GM12878 (cell line): ENCODE measurements around the gene GDF15.

Source experiments
- CREB1 ChIP-seq: IDR thresholded peaks from 2 replicates; pipeline ENCODE4 v1.6.1; 2012; ENCODE audit warnings: low read depth, mild to moderate bottlenecking, inconsistent platforms
- ELK1 ChIP-seq: IDR thresholded peaks from 2 replicates; pipeline ENCODE4 v1.6.1; 2012; ENCODE audit warnings: low read depth, low read length, improper control_type of control experiment
- JUND ChIP-seq: IDR thresholded peaks from 2 replicates; pipeline ENCODE4 v1.6.1; 2012; ENCODE audit warnings: low read depth, mild to moderate bottlenecking, low read length, improper control_type of control experiment, moderate library complexity
- NFIC ChIP-seq: IDR thresholded peaks from 2 replicates; pipeline ENCODE4 v1.6.1; 2012; ENCODE audit warnings: low read depth, mild to moderate bottlenecking, inconsistent platforms, low read length, moderate library complexity
- POLR2A ChIP-seq: IDR thresholded peaks from 2 replicates; pipeline ENCODE4 v1.6.1; 2011; ENCODE audit warnings: low read depth, mild to moderate bottlenecking, low read length
- SPI1 ChIP-seq: IDR thresholded peaks from 2 replicates; pipeline ENCODE4 v1.6.1; 2011; ENCODE audit warnings: low read depth, mild to moderate bottlenecking, low read length, moderate library complexity, borderline replicate concordance; ENCODE audit not compliant: insufficient read depth
- STAT3 ChIP-seq: IDR thresholded peaks from 2 replicates; pipeline ENCODE4 v1.6.1; 2011; ENCODE audit warnings: low read depth, low read length, improper control_type of control experiment
- TF ChIP-seq, protein P1 (sequence below), 3 experiments: IDR thresholded peaks in 2 of 3; conservative IDR thresholded peaks in 1 of 3; 2 replicates each; pipeline ENCODE4 v1.5.1; 2011; ENCODE audit warnings: low read depth in 3 of 3, low read length in 3 of 3, mild to moderate bottlenecking in 3 of 3, control low read depth in 2 of 3, moderate library complexity in 2 of 3, inconsistent platforms in 1 of 3, mixed read lengths in 1 of 3; ENCODE audit not compliant: control insufficient read depth in 2 of 3, insufficient read depth in 1 of 3; ENCODE audit errors: extremely low read depth in 1 of 3

DNA sequence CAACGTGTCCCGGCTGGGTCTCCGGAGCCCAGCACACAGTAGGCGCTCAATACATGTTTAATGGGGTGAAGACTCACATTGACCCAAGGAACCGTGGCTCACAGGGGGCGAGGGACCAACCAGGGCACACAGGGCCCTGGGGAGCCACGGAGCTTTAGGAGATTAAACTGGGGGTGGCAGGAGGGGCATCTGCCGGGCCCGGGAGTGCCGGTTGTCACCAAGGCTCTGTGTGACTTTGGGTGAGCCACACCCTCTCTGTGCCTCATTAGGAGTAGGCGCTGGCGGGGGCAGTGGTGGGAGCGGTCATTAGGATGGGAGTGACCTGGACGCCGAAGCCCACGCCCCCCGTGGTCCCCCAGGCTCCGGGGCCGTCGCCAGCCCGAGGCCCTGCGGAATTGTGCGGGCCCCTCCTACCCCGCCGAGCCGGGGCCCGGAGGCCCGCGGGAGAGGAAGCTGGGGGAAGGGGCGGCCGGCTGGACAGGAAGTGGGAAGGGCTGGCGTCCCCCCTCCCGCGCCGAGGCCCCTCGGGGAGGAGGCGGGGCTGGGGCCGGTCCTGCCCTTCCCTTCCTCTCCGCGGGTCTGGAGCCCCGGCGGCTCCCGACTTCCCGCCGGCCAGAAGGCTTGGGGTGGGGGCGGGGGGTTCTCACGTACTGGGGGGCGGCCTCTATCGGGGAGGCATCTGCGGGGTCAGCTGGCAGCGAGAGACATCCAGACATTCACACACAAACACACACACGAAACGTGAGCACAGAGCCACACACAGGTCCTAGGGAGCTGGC is 31.5 kb downstream of the GDF15 start:
- TF ChIP-seq STAT3 (no peak), ELK1 (0 out of 2 replicates have a peak, but pooled peaks have one; percentile 18), CREB1 (0 out of 2 replicates have a peak, but pooled peaks have one; percentile 16), NFIC (no peak), POLR2A (peak; percentile 15), JUND (no peak), SPI1 (peak; percentile 46; the same call in 1 of the 2 replicates)
- TF ChIP-seq, protein P1, sequence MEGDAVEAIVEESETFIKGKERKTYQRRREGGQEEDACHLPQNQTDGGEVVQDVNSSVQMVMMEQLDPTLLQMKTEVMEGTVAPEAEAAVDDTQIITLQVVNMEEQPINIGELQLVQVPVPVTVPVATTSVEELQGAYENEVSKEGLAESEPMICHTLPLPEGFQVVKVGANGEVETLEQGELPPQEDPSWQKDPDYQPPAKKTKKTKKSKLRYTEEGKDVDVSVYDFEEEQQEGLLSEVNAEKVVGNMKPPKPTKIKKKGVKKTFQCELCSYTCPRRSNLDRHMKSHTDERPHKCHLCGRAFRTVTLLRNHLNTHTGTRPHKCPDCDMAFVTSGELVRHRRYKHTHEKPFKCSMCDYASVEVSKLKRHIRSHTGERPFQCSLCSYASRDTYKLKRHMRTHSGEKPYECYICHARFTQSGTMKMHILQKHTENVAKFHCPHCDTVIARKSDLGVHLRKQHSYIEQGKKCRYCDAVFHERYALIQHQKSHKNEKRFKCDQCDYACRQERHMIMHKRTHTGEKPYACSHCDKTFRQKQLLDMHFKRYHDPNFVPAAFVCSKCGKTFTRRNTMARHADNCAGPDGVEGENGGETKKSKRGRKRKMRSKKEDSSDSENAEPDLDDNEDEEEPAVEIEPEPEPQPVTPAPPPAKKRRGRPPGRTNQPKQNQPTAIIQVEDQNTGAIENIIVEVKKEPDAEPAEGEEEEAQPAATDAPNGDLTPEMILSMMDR (IDR thresholded peaks at IDR 0.05 in 2 of 3, conservative IDR thresholded peaks at IDR 0.05 in 1 of 3; ENCODE audit: control insufficient read depth in 2 of 3, extremely low read depth in 1 of 3, insufficient read depth in 1 of 3, low read depth in 3 of 3, low read length in 3 of 3), result no peak
